Measurements from ENCODE around the gene TBCD.

The TBCD gene

DNA sequence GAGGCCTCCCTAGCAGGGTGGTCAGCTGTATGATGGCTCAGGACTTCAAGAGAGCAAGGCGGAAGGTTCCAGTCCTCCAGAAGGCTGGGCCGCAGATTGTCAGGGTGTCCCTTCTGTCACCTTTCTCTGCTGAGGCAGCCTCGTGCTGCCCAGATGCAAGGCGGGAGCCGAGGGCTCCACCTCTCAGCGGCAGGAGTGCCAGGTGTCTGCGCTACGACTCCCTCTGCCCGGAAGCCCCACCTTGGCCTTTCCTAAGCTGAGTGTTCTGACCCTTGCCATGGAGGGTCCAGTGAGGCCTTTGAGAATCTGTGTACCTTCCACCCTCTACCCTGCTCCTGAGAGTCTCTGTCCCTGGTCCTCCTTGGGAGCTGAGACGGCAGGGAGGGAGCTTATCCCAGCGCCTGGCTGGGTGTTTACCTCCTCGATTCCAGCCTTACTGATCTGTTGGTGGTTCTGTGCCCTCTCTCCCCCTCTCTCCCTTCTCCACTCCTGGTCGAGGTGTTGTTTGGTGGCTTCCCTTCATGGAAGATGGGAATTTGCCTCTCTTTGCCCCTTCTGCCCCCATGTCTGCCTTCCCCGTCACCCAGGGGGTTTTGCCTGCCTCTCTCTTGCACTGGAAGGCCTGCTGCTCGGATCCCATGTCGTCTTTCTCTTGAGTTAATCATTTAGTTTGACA is 90.2 kb downstream of the TBCD start:
- TF ChIP-seq CTCF (IDR thresholded peaks at IDR 0.05; ENCODE audit: low read depth, low read length), result no peak
- H3K4me3 ChIP-seq (replicated peaks in 1 of 2; ENCODE audit: low read depth in 2 of 2, low read length in 2 of 2), result no peak overlapping the region
- DNase-seq (ENCODE audit: low read depth in 2 of 2), result no peak

DNA sequence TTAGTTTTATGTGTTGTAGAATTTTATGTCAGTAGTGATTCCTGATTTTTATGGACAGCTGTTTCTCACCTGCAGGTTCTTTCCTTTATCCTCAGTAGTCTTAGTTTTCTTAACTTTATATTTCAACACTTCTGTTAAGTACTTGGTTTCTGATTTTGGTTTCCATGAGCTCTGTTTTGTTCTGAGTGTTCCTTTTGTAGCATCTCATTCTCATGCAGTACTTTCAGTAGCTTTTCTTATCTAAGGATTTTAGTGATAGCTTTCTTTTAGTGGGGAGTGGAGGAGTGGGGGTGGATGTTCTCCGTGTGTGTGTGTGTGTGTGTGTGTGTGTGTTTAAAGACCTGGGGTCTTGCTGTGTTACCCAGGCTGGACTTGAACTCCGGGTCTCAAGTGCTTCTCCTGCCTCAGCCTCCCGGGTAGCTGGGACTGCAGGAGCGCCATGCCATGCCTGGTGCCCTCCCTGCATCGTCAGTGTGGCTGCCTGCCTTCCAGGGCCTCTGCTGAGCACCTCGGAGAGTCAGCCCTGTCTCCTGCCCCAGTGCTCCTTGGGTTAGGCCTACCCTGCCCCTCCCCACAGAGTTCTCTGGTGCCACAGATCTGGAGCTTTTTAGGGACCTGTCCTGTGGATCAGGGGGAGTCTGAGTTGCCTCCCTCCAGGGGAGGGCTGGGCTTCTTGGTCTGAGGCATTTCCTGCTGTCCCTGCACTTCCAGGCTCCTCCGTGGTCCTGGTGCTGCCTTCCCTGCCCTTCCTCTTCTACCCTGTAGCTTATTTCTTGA is 92.2 kb downstream of the TBCD start:
- no peak for DNase-seq (ENCODE audit: low read depth in 2 of 2)
- H3K4me3 ChIP-seq (replicated peaks in 1 of 2; ENCODE audit: low read depth in 2 of 2, low read length in 2 of 2), result no peak overlapping the region
- no peak for TF ChIP-seq CTCF (IDR thresholded peaks at IDR 0.05; ENCODE audit: low read depth, low read length)

GRCh38 chr17:82844796-82845162 is 92.9 kb downstream of the TBCD start:
- DNase-seq (ENCODE audit: low read depth in 2 of 2), result no peak
- H3K4me3 ChIP-seq (replicated peaks in 1 of 2; ENCODE audit: low read depth in 2 of 2, low read length in 2 of 2), result no peak overlapping the region
- TF ChIP-seq CTCF (IDR thresholded peaks at IDR 0.05; ENCODE audit: low read depth, low read length), result no peak

DNA sequence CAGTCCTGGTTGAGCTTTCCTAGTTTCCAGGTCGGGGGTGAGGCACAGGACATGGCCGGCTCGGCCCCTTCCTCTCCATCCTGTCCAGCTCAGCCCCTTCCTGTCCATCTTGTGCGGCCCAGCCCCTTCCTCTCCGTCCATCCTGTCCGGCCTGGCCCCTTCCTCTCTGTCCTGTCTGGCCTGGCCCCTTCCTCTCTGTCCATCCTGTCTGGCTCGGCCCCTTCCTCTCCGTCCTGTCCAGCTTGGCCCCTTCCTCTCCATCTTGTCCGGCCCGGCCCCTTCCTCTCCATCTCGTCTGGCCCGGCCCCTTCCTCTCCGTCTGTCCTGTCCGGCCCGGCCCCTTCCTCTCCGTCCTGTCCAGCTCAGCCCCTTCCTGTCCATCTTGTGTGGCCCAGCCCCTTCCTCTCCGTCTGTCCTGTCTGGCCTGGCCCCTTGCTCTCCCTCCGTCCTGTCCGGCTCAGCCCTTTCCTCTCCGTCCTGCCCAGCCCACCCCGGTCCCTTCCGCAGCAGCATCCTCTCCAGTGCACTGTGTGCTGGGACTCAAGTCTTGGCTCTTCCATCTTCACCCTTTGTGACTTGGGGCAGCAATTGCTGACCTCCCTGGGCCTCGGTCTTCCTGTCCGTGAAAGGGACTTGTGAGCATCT is 93.4 kb downstream of the TBCD start:
- DNase-seq (ENCODE audit: low read depth in 2 of 2), result peak in 1 of 2 donors; percentile 54
- peak overlapping the region; percentile 18 to 23 for H3K4me3 ChIP-seq (replicated peaks in 1 of 2; ENCODE audit: low read depth in 2 of 2, low read length in 2 of 2)
- TF ChIP-seq CTCF (IDR thresholded peaks at IDR 0.05; ENCODE audit: low read depth, low read length), result no peak

GRCh38 chr17:82846061-82846691 is 94.3 kb downstream of the TBCD start:
- DNase-seq (ENCODE audit: low read depth in 2 of 2), result no peak
- H3K4me3 ChIP-seq (replicated peaks in 1 of 2; ENCODE audit: low read depth in 2 of 2, low read length in 2 of 2), result peak overlapping the region in 1 of 2 donors; percentile 18
- no peak for TF ChIP-seq CTCF (IDR thresholded peaks at IDR 0.05; ENCODE audit: low read depth, low read length)

DNA sequence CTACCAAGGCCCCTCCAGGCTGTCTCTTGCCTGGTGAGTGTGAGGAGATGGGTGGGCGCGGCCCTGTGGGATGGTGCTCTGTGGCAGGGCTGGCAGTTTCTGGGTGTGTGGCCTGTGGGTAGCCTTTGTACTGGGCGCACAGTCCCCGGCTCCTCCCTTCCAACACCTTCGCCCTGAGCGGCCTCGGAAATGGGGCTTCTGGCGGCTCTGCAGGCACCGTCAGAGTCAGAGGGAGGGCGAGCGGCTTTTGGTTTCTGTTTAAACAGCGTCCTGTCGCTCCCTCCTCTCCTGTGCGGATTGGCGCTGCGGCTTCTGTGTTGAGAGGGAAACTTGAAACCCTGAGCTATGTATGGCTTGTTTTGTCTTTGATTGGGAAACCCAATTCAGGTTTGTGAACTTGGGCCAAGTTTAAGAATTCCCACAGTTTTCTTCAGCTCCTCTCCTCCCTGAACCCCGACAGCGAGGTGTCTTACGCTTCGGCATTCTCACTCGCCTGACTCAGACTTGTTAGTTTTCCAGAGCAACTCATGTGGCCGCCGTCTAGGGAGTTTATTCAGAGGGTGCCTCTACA is 96.2 kb downstream of the TBCD start:
- no peak for TF ChIP-seq CTCF (IDR thresholded peaks at IDR 0.05; ENCODE audit: low read depth, low read length)
- DNase-seq (ENCODE audit: low read depth in 2 of 2), result peak in 1 of 2 donors; percentile 12
- no peak overlapping the region for H3K4me3 ChIP-seq (replicated peaks in 1 of 2; ENCODE audit: low read depth in 2 of 2, low read length in 2 of 2)

Data from cardiac fibroblast (primary cell).